ENCODE data around the gene CPS1.

CPS1 gene

DNA sequence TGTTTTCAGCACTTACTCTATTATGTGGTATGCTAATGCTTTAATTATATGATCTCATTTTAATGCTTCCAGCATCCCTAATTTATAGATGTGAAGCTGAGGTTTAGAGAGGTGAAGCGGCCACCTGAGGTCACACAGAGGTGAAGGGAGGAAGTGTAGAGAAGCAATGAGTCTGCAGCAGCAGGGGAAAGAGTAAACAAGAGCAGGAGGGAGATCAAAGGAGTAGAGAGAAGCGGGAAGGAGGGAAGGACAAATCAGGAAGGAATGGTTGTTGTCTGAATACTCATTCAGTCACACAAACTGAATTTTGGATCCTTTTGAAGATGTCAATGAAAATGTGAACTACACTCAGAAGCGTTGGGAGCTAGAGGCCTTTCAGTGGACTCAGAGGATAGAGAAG, 130.0 kb downstream of the CPS1 start:
- DNase-seq (ENCODE audit: low read depth): no peak

DNA sequence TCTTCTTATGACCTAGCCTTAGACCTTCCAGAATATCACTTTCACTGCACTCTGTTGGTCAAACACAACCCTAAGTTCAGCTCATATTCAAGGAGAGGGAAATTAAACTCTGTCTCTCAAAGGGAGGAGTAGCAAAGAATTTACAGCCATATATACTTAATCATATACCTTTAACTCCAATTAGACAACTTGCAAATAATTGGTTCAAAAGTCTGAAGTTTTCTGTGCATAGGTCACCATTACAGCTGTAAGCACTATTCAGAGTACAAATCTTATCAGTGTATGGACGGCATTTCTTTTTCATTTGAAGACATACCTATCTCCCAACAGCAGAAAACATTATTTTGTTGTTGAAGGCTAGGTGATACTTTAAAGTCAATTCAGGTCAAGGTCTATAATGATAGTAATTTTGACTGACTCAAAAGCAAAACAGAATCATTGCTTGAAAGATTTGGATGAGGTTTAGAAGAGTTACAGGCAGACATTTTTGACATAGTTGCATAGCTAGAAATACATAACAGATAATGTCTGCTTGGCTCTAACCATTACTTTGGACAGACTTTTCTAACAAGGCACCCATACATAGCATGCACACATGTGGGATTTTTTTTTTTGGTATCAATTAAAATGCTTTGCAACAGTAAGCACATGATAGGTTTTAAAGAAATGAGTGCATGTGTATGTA, 131.5 kb downstream of the CPS1 start:
- no peak for DNase-seq (ENCODE audit: low read depth)

DNA sequence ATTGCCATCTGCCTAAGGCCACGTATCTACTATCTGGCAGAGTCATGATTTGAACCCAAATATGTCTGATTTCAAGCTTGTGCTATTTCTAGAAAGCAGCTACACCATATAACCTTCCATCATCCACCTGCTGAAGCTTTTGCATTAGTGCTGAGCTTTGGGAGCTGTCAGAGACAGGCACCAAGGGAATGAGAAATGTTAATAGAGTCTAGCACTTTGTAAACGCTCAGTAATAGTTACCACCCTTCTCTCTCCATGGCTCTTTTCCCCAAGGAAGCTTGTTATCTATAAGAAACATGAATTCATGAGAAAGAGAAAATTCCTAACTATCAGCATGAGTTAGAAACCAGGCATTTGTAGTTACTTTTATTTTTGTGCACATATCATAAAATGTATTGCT, 151.5 kb downstream of the CPS1 start:
- DNase-seq (ENCODE audit: low read depth): no peak

DNA sequence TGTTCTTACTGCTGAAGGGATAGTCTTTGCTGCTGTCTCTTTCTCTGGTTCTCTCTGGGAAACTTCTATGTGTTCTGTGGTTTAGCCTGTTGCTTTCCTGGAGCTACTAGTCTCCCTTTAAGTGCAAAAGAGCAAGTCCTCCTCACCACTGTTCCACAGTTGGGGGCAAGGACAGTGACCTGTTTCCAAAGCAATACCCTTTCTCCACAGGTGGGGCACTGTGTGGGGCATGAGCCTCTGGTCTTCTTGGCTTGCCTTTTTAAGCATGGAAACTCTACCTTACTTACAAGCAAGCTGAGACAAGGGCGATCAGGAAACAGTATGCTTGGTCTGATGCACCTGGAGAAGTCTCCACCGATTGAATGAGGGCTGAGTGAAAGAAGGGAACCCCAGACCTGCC, 156.7 kb downstream of the CPS1 start:
- no peak for DNase-seq (ENCODE audit: low read depth)

DNA sequence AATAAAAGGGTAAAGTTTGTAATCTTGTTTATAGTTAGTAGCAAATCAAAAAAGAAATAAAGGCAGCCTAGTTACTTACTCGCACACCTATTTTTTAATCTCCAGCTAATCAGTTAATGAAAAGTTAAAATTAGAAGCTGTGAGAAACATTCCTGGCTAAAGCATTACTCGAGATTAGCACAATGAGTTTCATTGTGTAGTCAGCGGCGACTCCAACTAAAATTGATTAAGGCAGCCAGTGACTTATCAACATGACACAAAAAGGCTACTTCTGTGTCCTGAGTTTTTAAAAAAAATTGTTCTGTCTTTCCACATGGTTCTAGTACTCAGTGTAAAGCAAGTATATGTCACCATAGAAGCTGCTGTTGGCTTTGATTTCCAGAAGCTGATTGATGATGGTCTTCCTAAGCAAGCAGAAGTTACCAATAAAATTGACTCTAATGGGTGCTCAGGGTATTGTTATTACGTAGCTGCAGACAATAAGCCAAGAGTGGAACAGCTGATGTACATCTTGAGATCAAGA, 159.2 kb downstream of the CPS1 start:
- no peak for DNase-seq (ENCODE audit: low read depth)

DNA sequence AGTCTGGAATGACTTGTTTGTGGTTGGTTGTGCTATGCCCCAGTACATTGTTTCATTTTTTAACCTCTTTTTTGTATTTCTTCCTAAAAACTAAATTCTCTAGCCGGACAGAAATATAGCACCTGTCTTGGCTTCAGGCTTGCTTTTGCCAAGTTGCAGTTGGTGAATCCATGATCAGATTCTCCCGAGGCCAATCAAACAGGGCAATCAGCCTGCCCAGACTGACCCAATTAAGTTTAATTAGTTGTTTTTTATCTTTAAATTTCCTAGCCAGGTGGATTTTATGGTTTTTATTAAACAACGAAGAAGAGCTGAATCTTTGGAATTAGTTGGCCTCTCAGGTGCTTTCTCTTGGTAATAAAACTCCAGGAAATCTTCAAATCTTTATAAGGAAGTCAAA, 162.1 kb downstream of the CPS1 start:
- DNase-seq (ENCODE audit: low read depth): no peak

DNA sequence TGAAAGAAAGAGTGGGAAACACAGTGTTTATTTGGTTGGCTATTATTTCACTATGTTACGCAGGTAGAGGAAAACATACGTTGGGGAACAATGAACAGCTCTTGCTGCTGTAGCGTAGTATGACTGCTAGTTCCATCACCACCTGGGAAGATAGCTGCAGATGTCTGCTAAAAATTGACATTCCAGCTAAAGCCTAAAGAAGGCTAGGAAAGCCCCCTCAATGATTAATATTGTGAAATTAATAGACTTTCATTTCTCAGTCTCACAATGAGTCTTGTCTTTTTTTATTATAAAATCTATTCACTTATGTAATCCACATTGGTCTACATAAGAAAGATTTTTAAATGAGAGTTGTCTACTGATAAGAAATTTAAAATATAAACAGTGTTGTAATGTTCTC, 165.7 kb downstream of the CPS1 start:
- no peak for DNase-seq (ENCODE audit: low read depth)

DNA sequence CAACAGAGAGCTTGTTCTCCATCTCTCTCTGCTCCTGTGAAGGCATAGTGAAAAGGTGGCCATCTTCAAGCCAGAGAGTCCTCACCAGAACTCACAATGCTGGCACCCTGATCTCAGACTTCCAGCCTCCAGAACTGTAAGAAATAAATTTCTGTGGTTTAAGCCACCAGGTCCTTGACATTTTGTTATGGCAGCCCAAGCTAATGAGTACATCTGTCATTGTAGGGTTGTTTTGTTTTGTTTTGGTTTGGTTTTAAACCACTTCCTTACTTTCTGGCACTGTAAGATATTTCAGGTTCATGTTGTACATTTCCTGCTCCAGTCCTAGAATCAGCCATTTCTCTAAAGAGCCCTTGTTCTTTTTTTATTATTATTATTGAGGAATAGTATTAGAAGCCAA, 171.2 kb downstream of the CPS1 start:
- DNase-seq (ENCODE audit: low read depth): no peak

Measured in T-helper 22 cell (primary cell).